Neural crest cell (in vitro differentiated cells): ENCODE measurements around the gene FASTKD3. TPM values are rescaled to one million over a fixed set of nuclear protein-coding genes. Genes with fewer than 3 reads are reported as not detected.

ENCODE experiments used
- DNase-seq: peaks from one replicate; pipeline ENCODE4 v3.0.0; 2021; ENCODE audit warnings: low read depth, mixed read lengths, low spot score
- H3K27ac Mint-ChIP-seq: one replicate; pipeline ENCODE4 v1.8.0; 2021; ENCODE audit warnings: mild to moderate bottlenecking, mixed read lengths; ENCODE audit not compliant: unreplicated experiment
- H3K27me3 Mint-ChIP-seq: 2 replicates; pipeline ENCODE4 v1.8.0; 2021; ENCODE audit warnings: low read depth, mild to moderate bottlenecking, mixed read lengths
- H3K36me3 Mint-ChIP-seq: 2 replicates; pipeline ENCODE4 v1.8.0; 2021; ENCODE audit warnings: low read depth, mild to moderate bottlenecking, mixed read lengths
- H3K4me1 Mint-ChIP-seq: 2 replicates; pipeline ENCODE4 v1.8.0; 2021; ENCODE audit warnings: mixed read lengths
- H3K4me3 Mint-ChIP-seq: one replicate; pipeline ENCODE4 v1.8.0; 2021; ENCODE audit warnings: mild to moderate bottlenecking, mixed read lengths
- H3K9me3 Mint-ChIP-seq: 2 replicates; pipeline ENCODE4 v1.8.0; 2021; ENCODE audit warnings: mixed read lengths
- total RNA-seq: library from RNA; stranded (reverse); gene quantifications from 2 replicates; pipeline ENCODE4 v1.2.1, GENCODE V29; 2021
- TF ChIP-seq, protein P1 (sequence below): fragments of 200-600 bp; sonication (generic); conservative IDR thresholded peaks from 2 replicates; pipeline ENCODE4 v1.5.0; 2021; ENCODE audit warnings: antibody characterized with exemption, mild to moderate bottlenecking

FASTKD3 gene
- total RNA-seq, 1 donor from 2014 or later: 12.2 TPM

DNA sequence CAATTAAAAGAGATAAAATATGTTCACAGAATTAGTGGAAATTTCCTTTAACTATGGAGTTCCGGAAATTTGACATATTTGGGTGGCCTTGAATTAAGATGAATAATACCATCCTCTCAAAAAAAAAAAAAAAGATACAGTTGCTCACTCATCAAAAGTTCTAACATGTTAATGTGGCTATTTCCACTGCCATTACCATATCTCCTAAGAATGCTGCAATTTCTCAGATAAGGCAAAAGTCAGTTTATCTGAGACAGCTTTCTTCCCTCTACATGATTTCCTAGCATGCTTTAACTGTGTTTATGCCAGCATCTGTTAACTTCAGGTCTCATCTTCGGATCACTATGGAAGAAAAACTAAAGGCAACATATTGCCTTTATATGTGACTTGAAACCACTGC, 2.6 kb downstream of the FASTKD3 start:
- DNase-seq: no peak
- no peak overlapping the region for H3K27ac Mint-ChIP-seq
- peaks cover 38% of the 10 kb centered on the region for H3K4me1 Mint-ChIP-seq
- TF ChIP-seq, protein P1, sequence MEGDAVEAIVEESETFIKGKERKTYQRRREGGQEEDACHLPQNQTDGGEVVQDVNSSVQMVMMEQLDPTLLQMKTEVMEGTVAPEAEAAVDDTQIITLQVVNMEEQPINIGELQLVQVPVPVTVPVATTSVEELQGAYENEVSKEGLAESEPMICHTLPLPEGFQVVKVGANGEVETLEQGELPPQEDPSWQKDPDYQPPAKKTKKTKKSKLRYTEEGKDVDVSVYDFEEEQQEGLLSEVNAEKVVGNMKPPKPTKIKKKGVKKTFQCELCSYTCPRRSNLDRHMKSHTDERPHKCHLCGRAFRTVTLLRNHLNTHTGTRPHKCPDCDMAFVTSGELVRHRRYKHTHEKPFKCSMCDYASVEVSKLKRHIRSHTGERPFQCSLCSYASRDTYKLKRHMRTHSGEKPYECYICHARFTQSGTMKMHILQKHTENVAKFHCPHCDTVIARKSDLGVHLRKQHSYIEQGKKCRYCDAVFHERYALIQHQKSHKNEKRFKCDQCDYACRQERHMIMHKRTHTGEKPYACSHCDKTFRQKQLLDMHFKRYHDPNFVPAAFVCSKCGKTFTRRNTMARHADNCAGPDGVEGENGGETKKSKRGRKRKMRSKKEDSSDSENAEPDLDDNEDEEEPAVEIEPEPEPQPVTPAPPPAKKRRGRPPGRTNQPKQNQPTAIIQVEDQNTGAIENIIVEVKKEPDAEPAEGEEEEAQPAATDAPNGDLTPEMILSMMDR: no peak
- H3K27me3 Mint-ChIP-seq: no peaks in the 10 kb centered on the region
- peaks cover 8% of the 10 kb centered on the region for H3K36me3 Mint-ChIP-seq
- no peaks in the 10 kb centered on the region for H3K9me3 Mint-ChIP-seq
- H3K4me3 Mint-ChIP-seq: peak overlapping the region; percentile 73

DNA sequence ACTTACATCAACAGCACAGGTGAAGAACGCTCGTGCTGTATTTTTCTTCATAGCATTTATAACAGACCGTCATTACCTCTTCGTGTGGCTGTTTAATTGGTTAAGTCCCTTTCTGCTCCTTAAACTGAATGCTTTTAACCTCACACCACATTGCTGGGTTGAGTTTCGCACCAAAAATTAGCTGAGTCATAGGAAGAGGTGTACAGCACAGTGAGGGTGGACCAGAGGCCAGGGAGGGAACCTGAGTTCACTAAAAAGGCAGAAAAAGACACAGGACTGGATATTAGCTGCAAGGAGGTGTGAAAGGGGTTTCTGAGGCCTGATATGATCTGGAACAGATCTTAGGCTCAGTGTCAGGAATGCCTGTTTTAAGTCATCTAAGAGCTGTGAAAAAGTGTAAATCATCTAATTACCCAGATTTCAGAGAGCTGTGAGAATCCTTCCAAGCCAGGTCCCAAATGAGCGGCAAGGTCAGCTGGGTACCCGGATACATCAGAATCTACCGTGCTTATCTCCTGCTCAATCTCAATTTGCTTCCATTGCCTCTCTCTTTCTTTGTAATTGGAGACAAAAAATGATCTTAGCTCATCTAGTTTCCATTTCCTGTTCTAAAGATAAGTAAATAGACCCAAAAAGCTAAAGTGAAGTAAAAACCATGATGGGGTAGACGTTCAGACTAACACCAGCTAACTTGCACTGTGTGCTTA, 10.8 kb downstream of the FASTKD3 start:
- H3K9me3 Mint-ChIP-seq: no peaks in the 10 kb centered on the region
- H3K27me3 Mint-ChIP-seq: no peaks in the 10 kb centered on the region
- TF ChIP-seq, protein P1: no peak
- no peak for DNase-seq
- peaks cover 15% of the 10 kb centered on the region for H3K36me3 Mint-ChIP-seq
- H3K4me3 Mint-ChIP-seq: no peak overlapping the region
- no peak overlapping the region for H3K27ac Mint-ChIP-seq
- no peaks in the 10 kb centered on the region for H3K4me1 Mint-ChIP-seq

DNA sequence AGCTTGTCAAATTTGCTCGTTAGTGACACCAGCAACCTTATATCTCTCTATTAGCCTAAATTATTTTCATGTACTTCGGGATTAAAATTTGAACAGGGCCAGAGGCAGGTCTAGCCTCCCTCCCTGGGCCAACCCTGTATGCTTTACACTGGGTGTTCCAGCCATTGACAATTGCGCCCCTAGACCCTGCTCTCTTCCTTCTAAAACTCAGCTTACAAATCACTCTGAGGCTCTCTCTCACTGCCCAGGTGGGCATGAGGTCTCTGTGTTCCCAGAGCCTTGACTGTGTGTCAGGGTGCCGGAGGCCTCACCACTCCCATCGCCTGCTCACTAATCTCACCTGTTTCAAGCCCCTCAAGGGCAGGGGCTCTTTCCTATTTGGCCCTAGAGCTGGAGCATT, 11.5 kb downstream of the FASTKD3 start:
- no peaks in the 10 kb centered on the region for H3K27me3 Mint-ChIP-seq
- DNase-seq: no peak
- H3K27ac Mint-ChIP-seq: no peak overlapping the region
- no peaks in the 10 kb centered on the region for H3K9me3 Mint-ChIP-seq
- peaks cover 12% of the 10 kb centered on the region for H3K36me3 Mint-ChIP-seq
- H3K4me3 Mint-ChIP-seq: no peak overlapping the region
- H3K4me1 Mint-ChIP-seq: no peaks in the 10 kb centered on the region
- TF ChIP-seq, protein P1: no peak

DNA sequence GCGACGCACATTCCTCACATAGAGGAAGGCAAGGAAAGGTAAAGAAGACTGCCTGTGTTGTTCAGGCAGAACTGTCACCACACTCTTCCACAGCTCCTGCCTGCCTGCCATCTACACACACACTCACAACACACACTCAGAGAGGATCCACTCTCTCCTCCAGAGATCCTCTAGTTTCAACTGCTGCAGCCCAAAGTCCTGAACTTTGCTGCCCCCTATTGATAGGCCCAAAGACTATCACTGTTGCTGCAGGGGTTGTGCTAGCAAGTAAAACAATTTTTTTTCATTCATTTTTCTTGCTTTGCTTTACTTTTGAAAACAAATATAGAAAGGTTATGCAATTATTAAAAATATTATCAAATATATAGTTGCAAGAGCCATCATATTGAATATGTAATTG, 12.0 kb downstream of the FASTKD3 start:
- Mint-ChIP-seq H3K36me3 (peaks cover 12% of the 10 kb centered on the region), H3K9me3 (no peaks in the 10 kb centered on the region), H3K4me1 (no peaks in the 10 kb centered on the region), H3K4me3 (peak overlapping the region; percentile 3), H3K27ac (no peak overlapping the region), H3K27me3 (no peaks in the 10 kb centered on the region)
- peak; percentile 14 for DNase-seq
- TF ChIP-seq, protein P1: peak; percentile 73

DNA sequence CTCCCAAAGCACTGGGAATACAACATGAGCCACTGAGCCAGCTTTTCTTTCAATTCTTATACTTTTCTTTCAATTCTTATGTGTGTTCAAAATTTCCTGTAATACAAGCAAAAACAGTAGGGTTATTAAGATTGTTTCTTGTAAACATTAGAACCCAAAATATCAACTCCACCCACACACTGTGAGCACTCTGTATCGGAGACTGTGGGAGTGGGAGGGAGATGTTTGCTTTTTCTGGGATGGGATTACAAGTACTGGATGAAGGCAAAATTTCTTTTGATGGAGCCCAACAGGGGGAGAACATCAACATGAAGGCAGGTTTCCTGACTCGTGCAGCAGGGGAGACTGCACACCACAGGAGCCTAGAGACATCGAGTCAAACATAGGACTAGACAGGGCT, 13.2 kb downstream of the FASTKD3 start:
- Mint-ChIP-seq H3K4me3 (no peak overlapping the region), H3K27me3 (no peaks in the 10 kb centered on the region), H3K9me3 (no peaks in the 10 kb centered on the region), H3K27ac (no peak overlapping the region), H3K4me1 (peaks cover 4% of the 10 kb centered on the region), H3K36me3 (peaks cover 7% of the 10 kb centered on the region)
- no peak for DNase-seq
- TF ChIP-seq, protein P1: no peak
